Measurements from ENCODE around the gene DUSP9.
"Not testable (repeated sequence)": the region's sequence is repeated elsewhere in the genome, so short reads cannot be mapped to it uniquely, and the experiment has no call there.

Gene DUSP9

GRCh38 chrX:153646620-153647373 lies at the start of gene DUSP9:
Gene DUSP9 (plus strand): TSS chrX:153647203. CDS start chrX:153647954, 751 bp downstream.
- peaks cover 31% of the 10 kb centered on the region for H4K20me1 ChIP-seq
- H3K27me3 ChIP-seq, result peaks cover 65% of the 10 kb centered on the region
- no peak for TF ChIP-seq Cebpa-rat (IDR thresholded peaks at IDR 0.05)
- peak within 1 kb of the TSS; percentile 36; the same call in 1 of the 2 replicates for H3K4me3 ChIP-seq
- peaks cover 43% of the 10 kb centered on the region for H3K9me3 ChIP-seq
- H3K4me2 ChIP-seq, result peak within 1 kb of the TSS; percentile 57
- no peak within 1 kb of the TSS for H3K27ac ChIP-seq
- peaks cover 14% of the 10 kb centered on the region for H3K4me1 ChIP-seq
- H3K36me3 ChIP-seq, result no peaks in the 10 kb centered on the region
- H3K9ac ChIP-seq, result no peak within 1 kb of the TSS

GRCh38 chrX:153598541-153599191 lies 48.3 kb upstream of the DUSP9 start, which contains the start of gene CCNQ:
Gene CCNQ (minus strand): TSS chrX:153599139. CDS start chrX:153599073, 66 bp downstream.
- Histone ChIP-seq H3K4me2 (peak within 1 kb of the TSS; percentile 81), H3K4me1 (peaks cover 49% of the 10 kb centered on the region), H3K27ac (peak within 1 kb of the TSS; percentile 76), H3K4me3 (peak within 1 kb of the TSS; percentile 78), H3K9me3 (peaks cover 8% of the 10 kb centered on the region; the same call in 1 of the 2 replicates), H3K9ac (peak within 1 kb of the TSS; percentile 80), H4K20me1 (peaks cover 59% of the 10 kb centered on the region), H3K36me3 (peaks cover 23% of the 10 kb centered on the region), H3K27me3 (peaks cover 61% of the 10 kb centered on the region)
- no peak for TF ChIP-seq Cebpa-rat (IDR thresholded peaks at IDR 0.05)

GRCh38 chrX:153599192-153600031 lies 47.6 kb upstream of the DUSP9 start:
- Histone ChIP-seq H3K27me3 (peaks cover 61% of the 10 kb centered on the region), H3K27ac (peak overlapping the region; percentile 76), H3K4me3 (peak overlapping the region; percentile 73), H3K9me3 (peaks cover 8% of the 10 kb centered on the region; the same call in 1 of the 2 replicates), H3K9ac (peak overlapping the region; percentile 78), H3K4me1 (peaks cover 49% of the 10 kb centered on the region), H3K4me2 (peak overlapping the region; percentile 81), H3K36me3 (peaks cover 15% of the 10 kb centered on the region), H4K20me1 (peaks cover 52% of the 10 kb centered on the region)
- TF ChIP-seq Cebpa-rat (IDR thresholded peaks at IDR 0.05), result no peak

- Histone ChIP-seq H3K4me1 (peaks cover 46% of the 10 kb centered on the region), H3K27me3 (peaks cover 61% of the 10 kb centered on the region), H3K4me2 (peak overlapping the region; percentile 81), H3K4me3 (peak overlapping the region; percentile 73), H3K9me3 (peaks cover 8% of the 10 kb centered on the region; the same call in 1 of the 2 replicates), H3K27ac (no peak overlapping the region), H4K20me1 (peaks cover 46% of the 10 kb centered on the region), H3K9ac (peak overlapping the region; percentile 78), H3K36me3 (peaks cover 9% of the 10 kb centered on the region)
- TF ChIP-seq Cebpa-rat (IDR thresholded peaks at IDR 0.05), result no peak
Observed at GRCh38 chrX:153600032-153600373, 47.0 kb upstream of the DUSP9 start.

GRCh38 chrX:153600921-153601320 lies 46.1 kb upstream of the DUSP9 start:
- TF ChIP-seq Cebpa-rat (IDR thresholded peaks at IDR 0.05), result no peak
- Histone ChIP-seq H3K4me3 (no peak overlapping the region), H3K4me2 (peak overlapping the region; percentile 81), H3K4me1 (peaks cover 37% of the 10 kb centered on the region), H3K36me3 (0 out of 2 replicates have a peak, but pooled peaks cover under 1% of the 10 kb centered on the region), H3K9ac (0 out of 2 replicates have a peak overlapping the region, but pooled peaks have one; percentile 78), H3K27me3 (peaks cover 62% of the 10 kb centered on the region), H3K27ac (no peak overlapping the region), H4K20me1 (peaks cover 36% of the 10 kb centered on the region), H3K9me3 (peaks cover 8% of the 10 kb centered on the region; the same call in 1 of the 2 replicates)

- Histone ChIP-seq H3K27ac (no peak overlapping the region), H4K20me1 (peaks cover 30% of the 10 kb centered on the region), H3K27me3 (peaks cover 69% of the 10 kb centered on the region), H3K9me3 (peaks cover 8% of the 10 kb centered on the region; the same call in 1 of the 2 replicates), H3K36me3 (no peaks in the 10 kb centered on the region), H3K4me2 (no peak overlapping the region), H3K4me1 (peaks cover 30% of the 10 kb centered on the region), H3K9ac (no peak overlapping the region), H3K4me3 (no peak overlapping the region)
- no peak for TF ChIP-seq Cebpa-rat (IDR thresholded peaks at IDR 0.05)
Observed at GRCh38 chrX:153601511-153602110, 45.4 kb upstream of the DUSP9 start.

- Histone ChIP-seq H3K27me3 (peaks cover 77% of the 10 kb centered on the region), H3K4me2 (no peak overlapping the region), H3K9me3 (peaks cover 8% of the 10 kb centered on the region; the same call in 1 of the 2 replicates), H3K27ac (no peak overlapping the region), H3K9ac (no peak overlapping the region), H3K4me1 (peaks cover 20% of the 10 kb centered on the region), H3K36me3 (no peaks in the 10 kb centered on the region), H4K20me1 (peaks cover 20% of the 10 kb centered on the region), H3K4me3 (no peak overlapping the region)
- TF ChIP-seq Cebpa-rat (IDR thresholded peaks at IDR 0.05), result no peak
Observed at GRCh38 chrX:153602601-153603000, 44.4 kb upstream of the DUSP9 start.

- Histone ChIP-seq H3K27ac (no peak overlapping the region), H3K9me3 (peaks cover 5% of the 10 kb centered on the region; the same call in 1 of the 2 replicates), H3K4me2 (no peak overlapping the region), H3K36me3 (no peaks in the 10 kb centered on the region), H4K20me1 (peaks cover 14% of the 10 kb centered on the region), H3K27me3 (peaks cover 77% of the 10 kb centered on the region), H3K9ac (no peak overlapping the region), H3K4me1 (peaks cover 14% of the 10 kb centered on the region), H3K4me3 (no peak overlapping the region)
- TF ChIP-seq Cebpa-rat (IDR thresholded peaks at IDR 0.05), result no peak
Observed at GRCh38 chrX:153603131-153603656, 43.8 kb upstream of the DUSP9 start.

- not testable (repeated sequence) for H3K9ac ChIP-seq, H3K9me3 ChIP-seq, H3K36me3 ChIP-seq, H3K4me2 ChIP-seq, H3K27ac ChIP-seq, H4K20me1 ChIP-seq, H3K4me3 ChIP-seq
- peaks cover 91% of the 10 kb centered on the region for H3K27me3 ChIP-seq
- peaks cover 18% of the 10 kb centered on the region for H3K4me1 ChIP-seq
Observed at GRCh38 chrX:153604666-153605380, 42.2 kb upstream of the DUSP9 start.
